Hepatocyte (in vitro differentiated cells): ENCODE results near the gene GPC5. TPM values are rescaled to one million over a fixed set of nuclear protein-coding genes. Genes with fewer than 3 reads are reported as not detected.

Experiments
- DNase-seq: peaks from one replicate; pipeline ENCODE4 v3.0.0-alpha.2; 2016; ENCODE audit warnings: low spot score
- H2AFZ ChIP-seq: fragments of 200-600 bp; sonication (generic); 2 replicates; pipeline ENCODE4 v1.6.0; 2016; ENCODE audit warnings: antibody characterized with exemption, mild to moderate bottlenecking
- H3K27ac ChIP-seq: fragments of 200-600 bp; sonication (generic); 2 replicates; pipeline ENCODE4 v1.5.1; 2016; ENCODE audit warnings: mild to moderate bottlenecking
- H3K27me3 ChIP-seq: fragments of 200-600 bp; sonication (generic); 2 replicates; pipeline ENCODE4 v1.6.1; 2016
- H3K36me3 ChIP-seq: fragments of 200-600 bp; sonication (generic); replicated peaks from 2 replicates; pipeline ENCODE4 v1.5.1; 2016; ENCODE audit warnings: low read depth; ENCODE audit not compliant: insufficient read depth
- H3K4me1 ChIP-seq: fragments of 200-600 bp; sonication (generic); 2 replicates; pipeline ENCODE4 v1.5.1; 2016; ENCODE audit warnings: mild to moderate bottlenecking, moderate library complexity; ENCODE audit not compliant: insufficient read depth
- H3K4me2 ChIP-seq: fragments of 200-600 bp; sonication (generic); 2 replicates; pipeline ENCODE4 v1.6.0; 2016
- H3K4me3 ChIP-seq: fragments of 200-600 bp; sonication (generic); 2 replicates; pipeline ENCODE4 v1.5.1; 2016; ENCODE audit warnings: mild to moderate bottlenecking
- H3K79me2 ChIP-seq: fragments of 200-600 bp; sonication (generic); 2 replicates; pipeline ENCODE4 v1.6.0; 2017; ENCODE audit warnings: mild to moderate bottlenecking
- H3K9me2 ChIP-seq: fragments of 200-600 bp; sonication (generic); replicated peaks from 2 replicates; pipeline ENCODE4 v1.6.0; 2017; ENCODE audit warnings: mild to moderate bottlenecking; ENCODE audit not compliant: insufficient read depth
- H3K9me3 ChIP-seq: fragments of 200-600 bp; sonication (generic); 2 replicates; pipeline ENCODE4 v1.5.1; 2016; ENCODE audit warnings: low read depth, mild to moderate bottlenecking
- H4K20me1 ChIP-seq: fragments of 200-600 bp; sonication (generic); 2 replicates; pipeline ENCODE4 v1.6.0; 2016; ENCODE audit warnings: mild to moderate bottlenecking; ENCODE audit not compliant: insufficient read depth, poor library complexity, severe bottlenecking
- EZH2 ChIP-seq: fragments of 200-600 bp; sonication (generic); IDR thresholded peaks from 2 replicates; pipeline ENCODE4 v1.6.1; 2016; ENCODE audit warnings: antibody characterized with exemption, mild to moderate bottlenecking, borderline replicate concordance
- EZH2phosphoT487 ChIP-seq: fragments of 200-600 bp; sonication (generic); IDR thresholded peaks from one replicate; pipeline ENCODE4 v1.6.1; 2018; ENCODE audit warnings: antibody characterized with exemption, mild to moderate bottlenecking, low read depth, moderate library complexity; ENCODE audit not compliant: unreplicated experiment, severe bottlenecking
- WGBS: methylation state at CpG from one replicate; pipeline ENCODE4 v1.1.6; 2016; ENCODE audit warnings: low lambda C conversion rate; ENCODE audit errors: missing lambda C conversion rate; 5-methylcytosine and 5-hydroxymethylcytosine counted together
- polyA plus RNA-seq: library from polyadenylated mRNA; unstranded; fragments of >200 nt; fragmentation: Nextera tagmentation; extraction: Ambion mirVana; gene quantifications from 2 replicates; pipeline ENCODE4 v1.2.1, GENCODE V29; 2016
- total RNA-seq: library from RNA; depleted of rRNA; stranded (reverse); fragments of >200 nt; gene quantifications from 2 replicates; pipeline ENCODE4 v1.2.3, GENCODE V29; 2014
- TF ChIP-seq, protein P1 (sequence below): fragments of 200-600 bp; sonication (generic); IDR thresholded peaks from 2 replicates; pipeline ENCODE4 v1.5.1; 2016; ENCODE audit warnings: antibody characterized with exemption, mild to moderate bottlenecking; ENCODE audit not compliant: poor library complexity

The GPC5 gene
- total and polyA plus RNA-seq, 2 experiments from 2014 or later: 3.9 to 5.4 TPM

DNA sequence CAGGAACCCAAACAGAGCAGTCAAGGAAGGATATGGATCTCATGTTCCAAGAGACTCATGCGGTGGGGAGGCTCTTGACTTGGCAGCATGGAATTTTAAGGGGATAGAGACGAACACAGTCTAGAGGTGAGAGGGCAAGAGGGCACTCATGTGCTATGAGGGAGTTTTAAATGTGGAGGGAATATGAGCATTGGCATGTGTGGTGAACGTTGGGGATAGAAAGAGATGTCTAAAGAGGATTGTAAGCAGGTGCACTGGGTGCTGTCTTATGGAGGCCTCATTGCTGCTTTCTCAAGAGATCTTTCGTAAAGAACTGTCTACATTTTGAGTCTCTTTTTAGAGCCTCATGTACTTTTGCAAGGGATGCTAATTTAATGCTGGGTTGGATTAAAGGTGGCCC, 1227.9 kb downstream of the GPC5 start:
- 82% methylated on average over 4 of the region's 4 CpGs for WGBS
- Histone ChIP-seq H3K9me3 (no peaks in the 10 kb centered on the region), H3K27me3 (no peaks in the 10 kb centered on the region), H3K9me2 (no peaks in the 10 kb centered on the region), H3K36me3 (no peaks in the 10 kb centered on the region), H3K4me2 (no peak overlapping the region), H2AFZ (no peak overlapping the region), H3K79me2 (no peaks in the 10 kb centered on the region), H3K4me1 (no peaks in the 10 kb centered on the region), H4K20me1 (no peaks in the 10 kb centered on the region), H3K4me3 (no peak overlapping the region), H3K27ac (no peak overlapping the region)
- DNase-seq: no peak
- TF ChIP-seq, protein P1, sequence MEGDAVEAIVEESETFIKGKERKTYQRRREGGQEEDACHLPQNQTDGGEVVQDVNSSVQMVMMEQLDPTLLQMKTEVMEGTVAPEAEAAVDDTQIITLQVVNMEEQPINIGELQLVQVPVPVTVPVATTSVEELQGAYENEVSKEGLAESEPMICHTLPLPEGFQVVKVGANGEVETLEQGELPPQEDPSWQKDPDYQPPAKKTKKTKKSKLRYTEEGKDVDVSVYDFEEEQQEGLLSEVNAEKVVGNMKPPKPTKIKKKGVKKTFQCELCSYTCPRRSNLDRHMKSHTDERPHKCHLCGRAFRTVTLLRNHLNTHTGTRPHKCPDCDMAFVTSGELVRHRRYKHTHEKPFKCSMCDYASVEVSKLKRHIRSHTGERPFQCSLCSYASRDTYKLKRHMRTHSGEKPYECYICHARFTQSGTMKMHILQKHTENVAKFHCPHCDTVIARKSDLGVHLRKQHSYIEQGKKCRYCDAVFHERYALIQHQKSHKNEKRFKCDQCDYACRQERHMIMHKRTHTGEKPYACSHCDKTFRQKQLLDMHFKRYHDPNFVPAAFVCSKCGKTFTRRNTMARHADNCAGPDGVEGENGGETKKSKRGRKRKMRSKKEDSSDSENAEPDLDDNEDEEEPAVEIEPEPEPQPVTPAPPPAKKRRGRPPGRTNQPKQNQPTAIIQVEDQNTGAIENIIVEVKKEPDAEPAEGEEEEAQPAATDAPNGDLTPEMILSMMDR: no peak
- TF ChIP-seq EZH2 (no peak), EZH2phosphoT487 (no peak)

DNA sequence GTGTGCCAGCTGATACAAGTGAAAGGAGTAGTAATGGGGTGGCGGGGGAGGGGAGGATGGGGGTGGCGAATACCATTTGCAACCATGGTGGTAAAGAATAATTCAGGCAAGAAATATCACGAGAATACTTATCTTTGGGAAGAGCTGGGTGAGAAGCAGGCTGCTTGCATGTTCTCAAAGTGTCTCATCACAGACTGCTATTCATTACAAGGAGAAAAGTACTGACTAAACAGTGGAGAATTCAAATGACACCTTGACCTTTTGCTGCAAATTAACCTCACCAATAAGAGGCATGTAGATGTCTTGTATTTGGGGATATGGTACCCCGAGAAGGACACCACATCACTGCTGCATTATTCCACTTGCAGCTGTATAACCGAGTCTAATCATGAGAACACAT, 1242.5 kb downstream of the GPC5 start:
- Histone ChIP-seq H3K27me3 (no peaks in the 10 kb centered on the region), H4K20me1 (no peaks in the 10 kb centered on the region), H3K79me2 (no peaks in the 10 kb centered on the region), H3K4me2 (no peak overlapping the region), H2AFZ (no peak overlapping the region), H3K36me3 (no peaks in the 10 kb centered on the region), H3K4me3 (no peak overlapping the region), H3K9me3 (no peaks in the 10 kb centered on the region), H3K27ac (no peak overlapping the region), H3K9me2 (no peaks in the 10 kb centered on the region), H3K4me1 (no peaks in the 10 kb centered on the region)
- no peak for DNase-seq
- WGBS: 77% methylated on average over 5 of the region's 5 CpGs
- TF ChIP-seq EZH2phosphoT487 (no peak), EZH2 (no peak)
- TF ChIP-seq, protein P1: no peak

DNA sequence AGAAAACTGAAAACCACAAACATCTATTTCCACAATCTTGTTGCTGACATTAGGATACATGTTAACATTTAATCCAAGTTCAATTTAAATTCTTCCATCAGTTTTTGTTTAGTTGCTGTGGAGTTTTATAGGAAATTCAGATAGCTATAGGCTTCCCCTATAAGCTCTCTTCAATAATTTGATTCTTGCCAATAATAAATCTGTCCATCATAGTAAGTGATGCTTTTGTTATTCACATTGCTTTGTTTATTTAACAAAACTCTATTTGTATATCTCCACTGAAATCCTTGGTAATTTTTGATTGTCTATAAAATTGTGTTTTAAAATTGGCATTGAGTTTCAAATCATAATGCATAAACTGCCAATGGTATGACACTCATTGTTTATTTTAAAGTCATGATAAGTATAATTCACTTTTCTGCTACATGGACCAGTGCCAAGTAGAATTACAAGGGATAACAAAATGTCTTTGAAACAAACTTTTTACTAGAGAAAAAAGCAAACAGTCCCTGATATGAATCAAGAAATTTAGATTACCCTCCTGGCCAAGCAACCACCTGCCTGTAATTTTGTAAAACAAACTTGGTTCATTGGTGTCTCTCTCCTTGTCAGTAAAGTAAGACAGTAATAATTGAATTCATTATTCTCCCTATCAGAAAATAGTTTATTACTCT, 1250.9 kb downstream of the GPC5 start:
- Histone ChIP-seq H3K36me3 (no peaks in the 10 kb centered on the region), H3K27ac (no peak overlapping the region), H4K20me1 (no peaks in the 10 kb centered on the region), H3K4me1 (peaks cover 6% of the 10 kb centered on the region), H3K4me3 (no peak overlapping the region), H3K9me2 (no peaks in the 10 kb centered on the region), H3K27me3 (no peaks in the 10 kb centered on the region), H3K79me2 (no peaks in the 10 kb centered on the region), H2AFZ (no peak overlapping the region), H3K4me2 (no peak overlapping the region), H3K9me3 (no peaks in the 10 kb centered on the region)
- no peak for TF ChIP-seq EZH2
- TF ChIP-seq, protein P1: no peak
- no peak for TF ChIP-seq EZH2phosphoT487
- no peak for DNase-seq
